Cardiac fibroblast (primary cell): ENCODE data around the gene FBXO15.

Experiments
- DNase-seq, 2 donors: peaks; one replicate each; pipeline versions ENCODE4 v3.0.0 to v3.0.0-alpha.2; 2010; ENCODE audit warnings: low read depth in 2 of 2
- H3K4me3 ChIP-seq, 2 donors: replicated peaks in 1 of 2; 1 replicate in 1 of 2; 2 replicates in 1 of 2; pipeline ENCODE4 v1.5.1; 2011; ENCODE audit warnings: low read depth in 2 of 2, low read length in 2 of 2, mild to moderate bottlenecking in 2 of 2, moderate library complexity in 1 of 2
- TF ChIP-seq, protein P1 (sequence below): IDR thresholded peaks from one replicate; pipeline ENCODE4 v1.5.1; 2011; ENCODE audit warnings: low read depth, mild to moderate bottlenecking, low read length, inconsistent platforms

Gene FBXO15, protein sequence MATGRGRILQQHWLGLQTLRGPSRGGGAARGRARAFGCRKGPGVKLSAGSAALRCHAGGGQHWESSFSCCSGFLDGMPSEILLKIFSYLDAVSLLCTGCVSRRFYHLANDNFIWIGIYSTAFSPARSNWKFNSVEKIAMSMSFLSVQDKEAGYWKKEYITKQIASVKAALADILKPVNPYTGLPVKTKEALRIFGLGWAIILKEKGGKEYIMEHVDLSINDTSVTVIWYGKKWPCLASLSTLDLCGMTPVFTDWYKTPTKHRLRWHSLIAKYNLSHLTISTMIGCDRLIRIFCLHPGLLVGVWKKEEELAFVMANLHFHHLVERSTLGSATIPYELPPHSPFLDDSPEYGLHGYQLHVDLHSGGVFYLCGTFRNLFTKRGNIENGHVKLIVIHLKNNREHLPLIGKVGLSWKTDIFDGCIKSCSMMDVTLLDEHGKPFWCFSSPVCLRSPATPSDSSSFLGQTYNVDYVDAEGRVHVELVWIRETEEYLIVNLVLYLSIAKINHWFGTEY

DNA sequence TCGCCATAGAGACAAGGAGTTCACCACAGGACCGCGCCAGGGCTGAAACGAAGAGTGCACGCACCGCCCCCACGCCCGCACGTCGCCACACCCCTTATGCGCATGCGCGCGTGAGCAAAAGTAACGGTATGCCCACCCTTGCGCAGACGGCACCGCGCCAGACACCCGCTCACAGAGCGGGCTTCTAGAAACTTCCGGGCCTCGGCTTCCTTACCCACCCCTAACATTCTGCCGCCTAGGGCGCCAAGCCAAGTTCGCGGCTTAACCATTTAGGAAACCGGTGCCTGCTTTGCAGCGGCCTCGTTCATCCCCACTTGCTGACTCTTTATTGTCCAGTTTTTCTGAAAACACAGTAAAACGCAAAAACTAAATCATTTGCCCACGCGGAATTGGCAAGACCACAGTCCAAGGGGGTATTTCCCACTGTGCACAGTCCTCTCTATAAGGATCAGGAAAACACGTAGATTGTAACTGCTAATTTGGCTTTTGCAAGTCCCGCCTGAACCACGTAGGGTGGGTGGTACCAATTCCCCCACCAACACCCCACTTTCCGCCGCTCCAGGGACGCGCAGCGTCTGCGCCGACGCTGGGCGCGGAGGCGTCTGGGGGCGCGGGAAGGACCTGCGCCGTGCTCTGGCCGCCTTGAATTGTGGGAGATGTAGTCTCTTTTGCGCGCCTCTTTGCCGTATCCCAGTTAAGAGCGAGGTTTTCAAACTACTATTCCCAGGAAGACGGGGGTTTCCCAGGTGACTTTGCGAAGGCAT is at the start of gene FBXO15, which contains the start of gene TIMM21:
Gene FBXO15 (minus strand): TSS at position 56 of the 764 bp plus-strand sequence. CDS start 49 bp downstream, at position 7.
Gene TIMM21 (plus strand): TSS at position 745 of the 764 bp plus-strand sequence. CDS start 286 bp downstream, outside the sequence.
- DNase-seq, result peak; percentile 98
- TF ChIP-seq, protein P1, sequence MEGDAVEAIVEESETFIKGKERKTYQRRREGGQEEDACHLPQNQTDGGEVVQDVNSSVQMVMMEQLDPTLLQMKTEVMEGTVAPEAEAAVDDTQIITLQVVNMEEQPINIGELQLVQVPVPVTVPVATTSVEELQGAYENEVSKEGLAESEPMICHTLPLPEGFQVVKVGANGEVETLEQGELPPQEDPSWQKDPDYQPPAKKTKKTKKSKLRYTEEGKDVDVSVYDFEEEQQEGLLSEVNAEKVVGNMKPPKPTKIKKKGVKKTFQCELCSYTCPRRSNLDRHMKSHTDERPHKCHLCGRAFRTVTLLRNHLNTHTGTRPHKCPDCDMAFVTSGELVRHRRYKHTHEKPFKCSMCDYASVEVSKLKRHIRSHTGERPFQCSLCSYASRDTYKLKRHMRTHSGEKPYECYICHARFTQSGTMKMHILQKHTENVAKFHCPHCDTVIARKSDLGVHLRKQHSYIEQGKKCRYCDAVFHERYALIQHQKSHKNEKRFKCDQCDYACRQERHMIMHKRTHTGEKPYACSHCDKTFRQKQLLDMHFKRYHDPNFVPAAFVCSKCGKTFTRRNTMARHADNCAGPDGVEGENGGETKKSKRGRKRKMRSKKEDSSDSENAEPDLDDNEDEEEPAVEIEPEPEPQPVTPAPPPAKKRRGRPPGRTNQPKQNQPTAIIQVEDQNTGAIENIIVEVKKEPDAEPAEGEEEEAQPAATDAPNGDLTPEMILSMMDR, result no peak
- H3K4me3 ChIP-seq, result peak within 1 kb of the TSS; percentile 81 to 91

DNA sequence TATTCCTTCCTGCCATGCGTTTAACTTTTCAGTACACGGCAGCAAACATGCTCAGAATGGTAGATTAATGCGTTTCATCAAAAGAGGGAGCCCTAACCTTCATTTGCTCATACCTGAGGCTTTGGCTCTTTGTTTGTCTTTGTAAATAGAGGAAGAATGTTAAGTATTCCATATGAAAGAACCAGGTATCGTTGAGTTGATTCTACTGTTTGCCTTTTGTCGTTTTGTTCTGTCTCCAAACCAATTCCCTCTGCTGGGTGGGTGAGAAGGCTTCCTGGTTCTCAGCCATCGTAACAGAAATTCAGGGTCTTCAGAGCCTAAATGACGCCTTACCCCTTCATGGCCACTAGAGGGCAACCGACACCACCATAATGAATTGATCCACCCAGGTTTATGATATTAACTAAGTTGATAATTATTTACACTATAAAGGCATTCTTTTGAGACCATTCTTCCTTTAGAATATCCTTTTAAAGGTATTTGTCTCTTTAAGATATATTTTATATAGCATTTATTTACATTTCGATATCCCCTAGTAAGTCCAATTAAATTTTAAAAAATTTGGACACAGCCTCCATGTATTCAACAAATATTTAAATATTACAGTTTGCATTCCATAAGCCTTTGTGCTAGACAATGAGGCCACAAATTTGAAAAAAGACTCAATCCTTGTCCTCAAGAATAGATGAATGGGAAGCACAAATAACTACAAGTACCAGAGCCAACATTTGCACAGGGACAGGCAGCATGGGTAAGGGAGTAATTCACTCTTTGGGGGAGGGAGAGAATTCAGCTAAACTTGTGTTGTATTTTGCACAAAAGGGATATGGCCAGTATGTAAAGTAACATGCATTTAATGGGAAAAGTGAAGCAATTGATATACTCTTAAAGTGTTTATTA is 48.8 kb upstream of the FBXO15 start:
- peak; percentile 77 to 83 for DNase-seq
- peak overlapping the region in 1 of 2 donors; percentile 15 for H3K4me3 ChIP-seq
- TF ChIP-seq, protein P1, result peak; percentile 65

DNA sequence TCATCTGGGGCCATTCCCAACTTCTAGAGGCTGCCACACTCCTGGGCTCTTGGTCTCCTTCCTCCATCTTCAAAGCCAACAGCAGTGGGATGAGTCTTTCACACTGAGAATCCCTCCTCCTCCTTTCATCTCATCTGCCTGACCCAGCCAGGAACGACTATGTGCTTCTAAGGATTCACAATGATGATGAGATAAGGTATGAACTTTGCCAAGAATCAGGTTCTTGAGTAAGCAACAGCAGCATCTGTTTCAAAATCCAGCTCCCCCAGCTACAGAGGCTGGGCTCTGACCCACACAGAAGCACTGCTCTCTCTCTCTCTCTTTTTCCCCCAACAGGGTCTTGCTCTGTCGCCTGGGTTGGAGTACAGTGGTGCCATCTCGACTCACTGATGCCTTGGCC is 47.1 kb upstream of the FBXO15 start:
- no peak overlapping the region for H3K4me3 ChIP-seq
- DNase-seq, result no peak
- TF ChIP-seq, protein P1, result no peak

DNA sequence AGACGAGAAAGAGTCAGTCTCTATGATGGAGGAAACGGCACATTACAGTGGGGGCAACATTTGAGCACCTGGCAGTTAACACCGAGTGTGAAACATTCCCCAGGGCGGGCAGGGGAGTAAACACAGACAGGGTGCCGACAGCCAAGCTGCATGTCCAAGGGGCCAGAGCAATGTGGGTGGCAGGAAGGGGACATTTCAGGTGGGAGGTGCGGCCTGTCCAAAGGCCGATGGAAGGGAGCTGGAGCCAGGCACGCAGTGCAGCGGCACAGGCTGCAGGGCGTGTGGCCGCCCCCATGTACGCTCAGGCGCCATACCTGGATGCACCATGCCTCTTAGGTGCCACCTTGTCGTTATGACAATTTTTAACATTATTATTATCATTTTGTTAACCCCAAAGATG is 43.9 kb upstream of the FBXO15 start:
- DNase-seq, result no peak
- no peak overlapping the region for H3K4me3 ChIP-seq
- TF ChIP-seq, protein P1, result no peak

DNA sequence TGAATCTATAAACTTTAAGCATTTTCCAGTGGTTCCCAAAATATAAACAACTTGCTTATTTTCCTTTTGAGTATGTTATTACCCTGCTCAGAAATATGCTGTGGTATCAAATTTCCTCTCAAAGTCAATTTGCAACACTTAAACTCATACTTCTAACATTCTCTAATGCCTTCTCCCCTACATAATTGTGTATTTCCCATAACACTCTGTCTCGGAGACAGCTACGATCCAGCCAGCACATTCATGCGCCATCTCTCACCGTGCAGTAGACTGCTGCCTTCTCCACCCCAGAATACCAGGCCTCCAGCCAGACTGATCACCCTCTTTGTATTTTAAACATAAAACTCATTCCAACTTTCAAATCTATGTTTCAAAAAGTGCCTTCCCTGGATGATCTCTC is 42.5 kb upstream of the FBXO15 start:
- TF ChIP-seq, protein P1, result no peak
- no peak overlapping the region for H3K4me3 ChIP-seq
- peak in 1 of 2 donors; percentile 17 for DNase-seq

DNA sequence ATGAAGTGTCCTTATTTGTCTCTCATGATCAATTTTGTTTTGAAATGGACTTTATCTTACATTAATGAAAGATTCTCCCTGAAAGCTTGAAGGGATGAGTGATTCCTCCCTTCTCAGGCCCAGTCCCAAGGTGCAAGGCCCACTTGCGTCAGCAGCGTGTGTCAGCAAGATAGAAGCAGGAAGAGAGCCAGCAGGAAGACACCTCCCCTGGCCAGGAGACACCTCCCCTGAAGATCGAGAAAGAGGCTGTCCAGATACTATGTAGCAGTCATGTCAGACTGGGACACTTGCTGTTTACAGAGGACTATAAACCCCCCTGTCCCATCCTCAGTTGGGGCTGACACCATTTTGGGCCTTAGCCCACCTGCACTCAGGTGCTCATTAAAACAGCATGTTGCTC is 39.0 kb upstream of the FBXO15 start:
- no peak for DNase-seq
- TF ChIP-seq, protein P1, result no peak
- no peak overlapping the region for H3K4me3 ChIP-seq
